WTC11 (cell line): Measurements from ENCODE around the gene ATPAF1. TPM values are rescaled to one million over a fixed set of nuclear protein-coding genes. Genes with fewer than 3 reads are reported as not detected.

Experiments
- ATAC-seq: fragments of 200-7000 bp; cut with Tn5 transposase; 2 replicates; pipeline ENCODE4 v1.10.0; 2021; ENCODE audit warnings: mild to moderate bottlenecking, moderate library complexity
- CTCF ChIA-PET: fragments of 300-600 bp; sonication (Branson Sonifier 250); formaldehyde crosslinking; loops from one replicate; lab custom pipeline; 2021; ENCODE audit warnings: antibody characterized with exemption; lab: Charles Lee
- POLR2A ChIA-PET: fragments of 350-600 bp; sonication (Branson Sonifier 250); formaldehyde crosslinking; loops from one replicate; lab custom pipeline; 2021; ENCODE audit warnings: antibody characterized with exemption; lab: Charles Lee
- DNase-seq: peaks from one replicate; pipeline ENCODE4 v3.0.0; 2021; ENCODE audit warnings: low spot score
- H3K27ac Mint-ChIP-seq: 2 replicates; pipeline ENCODE4 v1.8.0; 2021; ENCODE audit warnings: mixed read lengths
- H3K27me3 Mint-ChIP-seq: 2 replicates; pipeline ENCODE4 v1.8.0; 2021; ENCODE audit warnings: low read depth, mild to moderate bottlenecking, moderate library complexity, mixed read lengths
- H3K36me3 Mint-ChIP-seq: 2 replicates; pipeline ENCODE4 v1.8.0; 2021; ENCODE audit warnings: mixed read lengths
- H3K4me1 Mint-ChIP-seq: 2 replicates; pipeline ENCODE4 v1.8.0; 2022; ENCODE audit warnings: mixed read lengths
- H3K4me3 Mint-ChIP-seq: 2 replicates; pipeline ENCODE4 v1.8.0; 2021; ENCODE audit warnings: mild to moderate bottlenecking, moderate library complexity, mixed read lengths
- H3K9me3 Mint-ChIP-seq: 2 replicates; pipeline ENCODE4 v1.8.0; 2021; ENCODE audit warnings: mixed read lengths
- ETV6 ChIP-seq: sonication (generic); formaldehyde crosslinking; IDR thresholded peaks from 2 replicates; pipeline ENCODE4 v1.8.1; 2022; ENCODE audit warnings: mild to moderate bottlenecking, missing genetic modification reagents
- FOXP1 ChIP-seq: sonication (generic); formaldehyde crosslinking; IDR thresholded peaks from 2 replicates; pipeline ENCODE4 v1.8.0; 2022; ENCODE audit warnings: missing genetic modification reagents, mild to moderate bottlenecking, moderate library complexity, borderline replicate concordance
- IRF2 ChIP-seq: sonication (generic); formaldehyde crosslinking; IDR thresholded peaks from 2 replicates; pipeline ENCODE4 v1.8.0; 2022; ENCODE audit warnings: low read depth, missing genetic modification reagents, borderline replicate concordance
- KAT7 ChIP-seq: sonication (generic); formaldehyde crosslinking; IDR thresholded peaks from 2 replicates; pipeline ENCODE4 v1.8.1; 2023; ENCODE audit warnings: missing genetic modification reagents, mild to moderate bottlenecking, borderline replicate concordance
- MXD4 ChIP-seq: fragments of 250-450 bp; sonication (Bioruptor Pico); IDR thresholded peaks from 2 replicates; pipeline ENCODE4 v1.8.0; 2021; ENCODE audit warnings: mild to moderate bottlenecking, moderate library complexity, borderline replicate concordance
- SMAD3 ChIP-seq: sonication (generic); formaldehyde crosslinking; IDR thresholded peaks from 2 replicates; pipeline ENCODE4 v1.8.0; 2022; ENCODE audit warnings: missing genetic modification reagents, mild to moderate bottlenecking, borderline replicate concordance
- TP53 ChIP-seq: sonication (generic); formaldehyde crosslinking; IDR thresholded peaks from 2 replicates; pipeline ENCODE4 v1.8.1; 2023; ENCODE audit warnings: mild to moderate bottlenecking, missing genetic modification reagents
- ZNF219 ChIP-seq: sonication (generic); formaldehyde crosslinking; IDR thresholded peaks from 2 replicates; pipeline ENCODE4 v1.8.0; 2023; ENCODE audit warnings: missing genetic modification reagents, mild to moderate bottlenecking, borderline replicate concordance
- ZNF396 ChIP-seq: fragments of 250-450 bp; sonication (Bioruptor Pico); IDR thresholded peaks from 2 replicates; pipeline ENCODE4 v1.8.0; 2021; ENCODE audit warnings: mild to moderate bottlenecking, moderate library complexity, borderline replicate concordance
- total RNA-seq: library from RNA; stranded (reverse); gene quantifications from 3 replicates; pipeline ENCODE4 v1.2.3, GENCODE V29; 2021
- TF ChIP-seq, protein P1 (sequence below): sonication (generic); formaldehyde crosslinking; IDR thresholded peaks from 2 replicates; pipeline ENCODE4 v1.8.0; 2023; ENCODE audit warnings: missing genetic modification reagents, mild to moderate bottlenecking, borderline replicate concordance
- TF ChIP-seq, protein P2 (sequence below): sonication (generic); formaldehyde crosslinking; IDR thresholded peaks from 2 replicates; pipeline ENCODE4 v1.8.1; 2023; ENCODE audit warnings: mild to moderate bottlenecking, missing genetic modification reagents, borderline replicate concordance
- TF ChIP-seq, protein P3 (sequence below): sonication (generic); formaldehyde crosslinking; IDR thresholded peaks from 2 replicates; pipeline ENCODE4 v1.8.0; 2022; ENCODE audit warnings: mild to moderate bottlenecking, missing genetic modification reagents
- TF ChIP-seq, protein P4 (sequence below): sonication (generic); formaldehyde crosslinking; IDR thresholded peaks from 2 replicates; pipeline ENCODE4 v1.8.0; 2022; ENCODE audit warnings: mild to moderate bottlenecking, missing genetic modification reagents
- TF ChIP-seq, protein P5 (sequence below): sonication (generic); formaldehyde crosslinking; IDR thresholded peaks from 2 replicates; pipeline ENCODE4 v1.8.1; 2023; ENCODE audit warnings: mild to moderate bottlenecking, missing genetic modification reagents
- TF ChIP-seq, protein P6 (sequence below): sonication (generic); formaldehyde crosslinking; IDR thresholded peaks from 2 replicates; pipeline ENCODE4 v1.8.0; 2022; ENCODE audit warnings: missing genetic modification reagents
- TF ChIP-seq, protein P7 (sequence below): fragments of 250-450 bp; sonication (Bioruptor Pico); IDR thresholded peaks from 2 replicates; pipeline ENCODE4 v2.1.2; 2022; ENCODE audit warnings: mild to moderate bottlenecking, moderate library complexity

Gene ATPAF1
- total RNA-seq, 1 experiment from 2014 or later, result 35.7 TPM

DNA sequence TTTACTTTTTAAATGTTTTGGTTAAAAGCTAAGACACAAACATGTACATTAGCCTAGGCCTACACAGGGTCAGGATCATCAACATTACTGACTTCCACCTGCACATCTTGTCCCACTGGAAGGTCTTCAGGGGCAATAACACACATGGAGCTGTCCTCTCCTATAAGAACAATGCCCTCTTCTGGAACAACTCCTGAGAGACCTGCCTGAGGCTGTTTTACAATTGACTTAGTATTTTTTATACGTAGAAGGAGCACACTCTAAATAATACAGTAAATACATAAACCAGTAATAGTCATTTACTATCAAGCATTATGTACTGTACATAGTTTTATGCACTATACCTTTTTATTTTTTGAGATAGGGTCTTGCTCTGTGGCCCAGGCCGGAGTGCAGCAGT, 37.4 kb downstream of the ATPAF1 start (continued):
- TF ChIP-seq, protein P1, sequence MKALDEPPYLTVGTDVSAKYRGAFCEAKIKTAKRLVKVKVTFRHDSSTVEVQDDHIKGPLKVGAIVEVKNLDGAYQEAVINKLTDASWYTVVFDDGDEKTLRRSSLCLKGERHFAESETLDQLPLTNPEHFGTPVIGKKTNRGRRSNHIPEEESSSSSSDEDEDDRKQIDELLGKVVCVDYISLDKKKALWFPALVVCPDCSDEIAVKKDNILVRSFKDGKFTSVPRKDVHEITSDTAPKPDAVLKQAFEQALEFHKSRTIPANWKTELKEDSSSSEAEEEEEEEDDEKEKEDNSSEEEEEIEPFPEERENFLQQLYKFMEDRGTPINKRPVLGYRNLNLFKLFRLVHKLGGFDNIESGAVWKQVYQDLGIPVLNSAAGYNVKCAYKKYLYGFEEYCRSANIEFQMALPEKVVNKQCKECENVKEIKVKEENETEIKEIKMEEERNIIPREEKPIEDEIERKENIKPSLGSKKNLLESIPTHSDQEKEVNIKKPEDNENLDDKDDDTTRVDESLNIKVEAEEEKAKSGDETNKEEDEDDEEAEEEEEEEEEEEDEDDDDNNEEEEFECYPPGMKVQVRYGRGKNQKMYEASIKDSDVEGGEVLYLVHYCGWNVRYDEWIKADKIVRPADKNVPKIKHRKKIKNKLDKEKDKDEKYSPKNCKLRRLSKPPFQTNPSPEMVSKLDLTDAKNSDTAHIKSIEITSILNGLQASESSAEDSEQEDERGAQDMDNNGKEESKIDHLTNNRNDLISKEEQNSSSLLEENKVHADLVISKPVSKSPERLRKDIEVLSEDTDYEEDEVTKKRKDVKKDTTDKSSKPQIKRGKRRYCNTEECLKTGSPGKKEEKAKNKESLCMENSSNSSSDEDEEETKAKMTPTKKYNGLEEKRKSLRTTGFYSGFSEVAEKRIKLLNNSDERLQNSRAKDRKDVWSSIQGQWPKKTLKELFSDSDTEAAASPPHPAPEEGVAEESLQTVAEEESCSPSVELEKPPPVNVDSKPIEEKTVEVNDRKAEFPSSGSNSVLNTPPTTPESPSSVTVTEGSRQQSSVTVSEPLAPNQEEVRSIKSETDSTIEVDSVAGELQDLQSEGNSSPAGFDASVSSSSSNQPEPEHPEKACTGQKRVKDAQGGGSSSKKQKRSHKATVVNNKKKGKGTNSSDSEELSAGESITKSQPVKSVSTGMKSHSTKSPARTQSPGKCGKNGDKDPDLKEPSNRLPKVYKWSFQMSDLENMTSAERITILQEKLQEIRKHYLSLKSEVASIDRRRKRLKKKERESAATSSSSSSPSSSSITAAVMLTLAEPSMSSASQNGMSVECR, result no peak
- TF ChIP-seq MXD4 (CRISPR knock-in tag) (no peak), ETV6 (CRISPR knock-in tag) (no peak), TP53 (no peak)

DNA sequence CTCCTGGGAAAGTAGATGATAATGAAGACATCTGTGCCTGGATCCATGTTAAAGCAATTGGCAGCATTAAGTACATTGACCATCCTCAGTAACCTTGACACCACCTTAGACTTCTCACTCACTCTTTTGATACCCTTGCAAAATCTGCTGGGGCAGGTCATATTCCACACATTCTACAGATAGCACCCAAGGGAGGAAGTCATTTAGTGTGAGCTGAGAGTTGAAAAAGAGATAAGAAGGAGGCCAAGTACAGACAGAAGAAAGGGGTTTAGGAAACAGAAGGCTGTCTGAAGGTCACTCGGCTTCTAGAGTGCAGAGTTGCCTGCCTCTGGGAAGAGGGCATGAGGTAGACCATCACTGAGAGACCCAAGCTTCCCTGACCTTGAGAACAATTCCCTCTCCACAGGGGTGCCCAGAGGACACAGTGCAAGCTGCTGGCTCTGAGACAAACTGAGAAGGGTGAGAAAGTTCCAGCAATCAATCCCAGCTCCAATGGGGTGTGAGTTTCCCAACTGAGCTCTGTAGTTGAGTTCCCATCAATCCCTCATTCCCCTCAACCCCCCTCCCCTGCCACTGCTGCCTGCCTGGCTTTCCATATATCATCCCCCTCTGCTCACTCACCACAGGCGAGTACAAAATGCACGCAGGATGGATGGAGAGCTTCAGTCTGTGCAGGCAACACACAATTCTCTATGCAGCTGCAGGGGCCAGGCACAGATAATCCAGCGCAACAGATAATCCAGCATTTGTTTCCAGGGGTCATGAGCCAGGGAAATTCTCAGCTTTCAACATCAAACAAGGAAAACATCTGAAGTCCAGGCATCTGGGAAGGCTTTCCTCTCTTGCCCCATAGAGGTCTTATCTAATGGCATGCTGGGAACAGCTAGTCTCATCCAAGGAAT, 44.2 kb downstream of the ATPAF1 start:
- Mint-ChIP-seq H3K27ac (peak overlapping the region; percentile 24; the same call in 1 of the 2 replicates), H3K36me3 (no peaks in the 10 kb centered on the region), H3K4me1 (peaks cover 3% of the 10 kb centered on the region), H3K27me3 (peaks cover 9% of the 10 kb centered on the region), H3K4me3 (no peak overlapping the region), H3K9me3 (no peaks in the 10 kb centered on the region)
- CTCF ChIA-PET, result interaction anchor here (0.9 to 3.7 kb wide), 6 partner anchors 11 to 101 kb away, joined by 3 to 18 read pairs (median 4); partner anchors contain the start of gene MKNK1
- ATAC-seq, result no peak
- POLR2A ChIA-PET, result interaction anchor here (0.6 to 0.9 kb wide), 2 partner anchors 29 to 95 kb away, joined by 3 read pairs; partner anchors contain the start of gene EFCAB14
- DNase-seq, result no peak
- TF ChIP-seq FOXP1 (CRISPR knock-in tag) (no peak), ZNF219 (CRISPR knock-in tag) (no peak), ZNF396 (no peak), IRF2 (no peak), SMAD3 (CRISPR knock-in tag) (no peak), KAT7 (CRISPR knock-in tag) (no peak)
- TF ChIP-seq, protein P2, sequence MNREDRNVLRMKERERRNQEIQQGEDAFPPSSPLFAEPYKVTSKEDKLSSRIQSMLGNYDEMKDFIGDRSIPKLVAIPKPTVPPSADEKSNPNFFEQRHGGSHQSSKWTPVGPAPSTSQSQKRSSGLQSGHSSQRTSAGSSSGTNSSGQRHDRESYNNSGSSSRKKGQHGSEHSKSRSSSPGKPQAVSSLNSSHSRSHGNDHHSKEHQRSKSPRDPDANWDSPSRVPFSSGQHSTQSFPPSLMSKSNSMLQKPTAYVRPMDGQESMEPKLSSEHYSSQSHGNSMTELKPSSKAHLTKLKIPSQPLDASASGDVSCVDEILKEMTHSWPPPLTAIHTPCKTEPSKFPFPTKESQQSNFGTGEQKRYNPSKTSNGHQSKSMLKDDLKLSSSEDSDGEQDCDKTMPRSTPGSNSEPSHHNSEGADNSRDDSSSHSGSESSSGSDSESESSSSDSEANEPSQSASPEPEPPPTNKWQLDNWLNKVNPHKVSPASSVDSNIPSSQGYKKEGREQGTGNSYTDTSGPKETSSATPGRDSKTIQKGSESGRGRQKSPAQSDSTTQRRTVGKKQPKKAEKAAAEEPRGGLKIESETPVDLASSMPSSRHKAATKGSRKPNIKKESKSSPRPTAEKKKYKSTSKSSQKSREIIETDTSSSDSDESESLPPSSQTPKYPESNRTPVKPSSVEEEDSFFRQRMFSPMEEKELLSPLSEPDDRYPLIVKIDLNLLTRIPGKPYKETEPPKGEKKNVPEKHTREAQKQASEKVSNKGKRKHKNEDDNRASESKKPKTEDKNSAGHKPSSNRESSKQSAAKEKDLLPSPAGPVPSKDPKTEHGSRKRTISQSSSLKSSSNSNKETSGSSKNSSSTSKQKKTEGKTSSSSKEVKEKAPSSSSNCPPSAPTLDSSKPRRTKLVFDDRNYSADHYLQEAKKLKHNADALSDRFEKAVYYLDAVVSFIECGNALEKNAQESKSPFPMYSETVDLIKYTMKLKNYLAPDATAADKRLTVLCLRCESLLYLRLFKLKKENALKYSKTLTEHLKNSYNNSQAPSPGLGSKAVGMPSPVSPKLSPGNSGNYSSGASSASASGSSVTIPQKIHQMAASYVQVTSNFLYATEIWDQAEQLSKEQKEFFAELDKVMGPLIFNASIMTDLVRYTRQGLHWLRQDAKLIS (CRISPR knock-in tag), result no peak
- TF ChIP-seq, protein P3, sequence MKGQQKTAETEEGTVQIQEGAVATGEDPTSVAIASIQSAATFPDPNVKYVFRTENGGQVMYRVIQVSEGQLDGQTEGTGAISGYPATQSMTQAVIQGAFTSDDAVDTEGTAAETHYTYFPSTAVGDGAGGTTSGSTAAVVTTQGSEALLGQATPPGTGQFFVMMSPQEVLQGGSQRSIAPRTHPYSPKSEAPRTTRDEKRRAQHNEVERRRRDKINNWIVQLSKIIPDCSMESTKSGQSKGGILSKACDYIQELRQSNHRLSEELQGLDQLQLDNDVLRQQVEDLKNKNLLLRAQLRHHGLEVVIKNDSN (CRISPR knock-in tag), result no peak
- TF ChIP-seq, protein P4, sequence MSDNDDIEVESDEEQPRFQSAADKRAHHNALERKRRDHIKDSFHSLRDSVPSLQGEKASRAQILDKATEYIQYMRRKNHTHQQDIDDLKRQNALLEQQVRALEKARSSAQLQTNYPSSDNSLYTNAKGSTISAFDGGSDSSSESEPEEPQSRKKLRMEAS, result no peak
- TF ChIP-seq, protein P5, sequence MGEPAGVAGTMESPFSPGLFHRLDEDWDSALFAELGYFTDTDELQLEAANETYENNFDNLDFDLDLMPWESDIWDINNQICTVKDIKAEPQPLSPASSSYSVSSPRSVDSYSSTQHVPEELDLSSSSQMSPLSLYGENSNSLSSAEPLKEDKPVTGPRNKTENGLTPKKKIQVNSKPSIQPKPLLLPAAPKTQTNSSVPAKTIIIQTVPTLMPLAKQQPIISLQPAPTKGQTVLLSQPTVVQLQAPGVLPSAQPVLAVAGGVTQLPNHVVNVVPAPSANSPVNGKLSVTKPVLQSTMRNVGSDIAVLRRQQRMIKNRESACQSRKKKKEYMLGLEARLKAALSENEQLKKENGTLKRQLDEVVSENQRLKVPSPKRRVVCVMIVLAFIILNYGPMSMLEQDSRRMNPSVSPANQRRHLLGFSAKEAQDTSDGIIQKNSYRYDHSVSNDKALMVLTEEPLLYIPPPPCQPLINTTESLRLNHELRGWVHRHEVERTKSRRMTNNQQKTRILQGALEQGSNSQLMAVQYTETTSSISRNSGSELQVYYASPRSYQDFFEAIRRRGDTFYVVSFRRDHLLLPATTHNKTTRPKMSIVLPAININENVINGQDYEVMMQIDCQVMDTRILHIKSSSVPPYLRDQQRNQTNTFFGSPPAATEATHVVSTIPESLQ (CRISPR knock-in tag), result no peak
- TF ChIP-seq, protein P6, sequence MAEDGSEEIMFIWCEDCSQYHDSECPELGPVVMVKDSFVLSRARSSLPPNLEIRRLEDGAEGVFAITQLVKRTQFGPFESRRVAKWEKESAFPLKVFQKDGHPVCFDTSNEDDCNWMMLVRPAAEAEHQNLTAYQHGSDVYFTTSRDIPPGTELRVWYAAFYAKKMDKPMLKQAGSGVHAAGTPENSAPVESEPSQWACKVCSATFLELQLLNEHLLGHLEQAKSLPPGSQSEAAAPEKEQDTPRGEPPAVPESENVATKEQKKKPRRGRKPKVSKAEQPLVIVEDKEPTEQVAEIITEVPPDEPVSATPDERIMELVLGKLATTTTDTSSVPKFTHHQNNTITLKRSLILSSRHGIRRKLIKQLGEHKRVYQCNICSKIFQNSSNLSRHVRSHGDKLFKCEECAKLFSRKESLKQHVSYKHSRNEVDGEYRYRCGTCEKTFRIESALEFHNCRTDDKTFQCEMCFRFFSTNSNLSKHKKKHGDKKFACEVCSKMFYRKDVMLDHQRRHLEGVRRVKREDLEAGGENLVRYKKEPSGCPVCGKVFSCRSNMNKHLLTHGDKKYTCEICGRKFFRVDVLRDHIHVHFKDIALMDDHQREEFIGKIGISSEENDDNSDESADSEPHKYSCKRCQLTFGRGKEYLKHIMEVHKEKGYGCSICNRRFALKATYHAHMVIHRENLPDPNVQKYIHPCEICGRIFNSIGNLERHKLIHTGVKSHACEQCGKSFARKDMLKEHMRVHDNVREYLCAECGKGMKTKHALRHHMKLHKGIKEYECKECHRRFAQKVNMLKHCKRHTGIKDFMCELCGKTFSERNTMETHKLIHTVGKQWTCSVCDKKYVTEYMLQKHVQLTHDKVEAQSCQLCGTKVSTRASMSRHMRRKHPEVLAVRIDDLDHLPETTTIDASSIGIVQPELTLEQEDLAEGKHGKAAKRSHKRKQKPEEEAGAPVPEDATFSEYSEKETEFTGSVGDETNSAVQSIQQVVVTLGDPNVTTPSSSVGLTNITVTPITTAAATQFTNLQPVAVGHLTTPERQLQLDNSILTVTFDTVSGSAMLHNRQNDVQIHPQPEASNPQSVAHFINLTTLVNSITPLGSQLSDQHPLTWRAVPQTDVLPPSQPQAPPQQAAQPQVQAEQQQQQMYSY (CRISPR knock-in tag), result no peak
- TF ChIP-seq, protein P7, sequence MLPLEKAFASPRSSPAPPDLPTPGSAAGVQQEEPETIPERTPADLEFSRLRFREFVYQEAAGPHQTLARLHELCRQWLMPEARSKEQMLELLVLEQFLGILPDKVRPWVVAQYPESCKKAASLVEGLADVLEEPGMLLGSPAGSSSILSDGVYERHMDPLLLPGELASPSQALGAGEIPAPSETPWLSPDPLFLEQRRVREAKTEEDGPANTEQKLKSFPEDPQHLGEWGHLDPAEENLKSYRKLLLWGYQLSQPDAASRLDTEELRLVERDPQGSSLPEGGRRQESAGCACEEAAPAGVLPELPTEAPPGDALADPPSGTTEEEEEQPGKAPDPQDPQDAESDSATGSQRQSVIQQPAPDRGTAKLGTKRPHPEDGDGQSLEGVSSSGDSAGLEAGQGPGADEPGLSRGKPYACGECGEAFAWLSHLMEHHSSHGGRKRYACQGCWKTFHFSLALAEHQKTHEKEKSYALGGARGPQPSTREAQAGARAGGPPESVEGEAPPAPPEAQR (CRISPR knock-in tag), result no peak
